ENCODE measurements around the gene IGFL2. TPM values are rescaled to one million over a fixed set of nuclear protein-coding genes. Genes with fewer than 3 reads are reported as not detected.
"Not testable (repeated sequence)": the region's sequence is repeated elsewhere in the genome, so short reads cannot be mapped to it uniquely, and the experiment has no call there.

Gene IGFL2
- total and polyA plus RNA-seq, 9 of the 15 experiments (the other 6 are each of a cell fraction or from before 2014, with no cell fraction given), result 0.42 to 1.7 (median 0.75) TPM; not detected in 2

DNA sequence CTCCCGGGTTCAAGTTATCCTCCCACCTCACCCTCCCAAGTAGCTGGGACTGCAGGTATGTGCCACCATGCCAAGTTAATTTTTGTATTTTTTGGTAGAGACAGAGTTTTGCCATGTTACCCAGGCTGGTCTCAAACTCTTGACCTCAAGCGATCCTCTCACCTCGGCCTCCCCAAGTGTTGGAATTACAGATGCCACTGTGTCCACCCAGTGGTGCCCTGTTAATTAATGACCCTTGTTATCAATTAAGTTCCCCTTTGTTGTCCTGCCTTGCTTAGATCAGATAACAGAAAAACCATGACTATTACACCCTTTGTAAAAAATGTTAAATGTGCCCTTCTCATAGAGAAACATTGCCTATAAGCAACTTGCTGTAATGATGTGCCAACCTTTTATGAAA, 47.1 kb downstream of the IGFL2 start (continued):
- 0 out of 2 replicates have a peak, but pooled peaks have one; percentile 36 for TF ChIP-seq SP1 (CRISPR knock-in tag; IDR thresholded peaks at IDR 0.05)

DNA sequence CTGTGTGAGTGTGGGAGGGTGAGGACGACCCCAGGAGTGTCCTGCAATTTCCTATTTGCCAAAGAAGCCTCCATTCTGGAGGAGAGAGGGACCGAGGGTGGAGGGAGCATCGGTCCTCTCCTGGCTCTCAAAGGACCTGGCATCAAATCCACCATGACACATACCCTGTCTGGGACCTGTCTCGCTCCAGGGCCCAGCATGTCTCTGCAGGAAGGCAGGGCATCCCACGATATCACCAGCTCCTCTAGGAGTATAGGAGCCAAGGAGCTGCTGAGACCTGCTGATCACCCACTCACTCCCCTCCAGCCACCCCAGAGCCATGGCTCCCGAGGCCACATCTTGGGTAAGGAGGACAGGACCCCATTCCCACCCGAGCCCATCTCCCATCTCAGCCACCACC, 47.9 kb downstream of the IGFL2 start:
- in situ Hi-C loops (cut with MboI); H4K20me1 ChIP-seq (replicated peaks; ENCODE audit: control insufficient read depth, insufficient read depth, low read length); H3K4me3 ChIP-seq; BruUV-seq (replicated peaks); H3K9me3 ChIP-seq (replicated peaks; ENCODE audit: control insufficient read depth, insufficient read depth, low read depth, low read length); ATAC-seq; CTCF ChIA-PET (ENCODE audit: low intra/inter-chr PET ratio); H2AFZ ChIP-seq (ENCODE audit: low read depth, low read length); H3K9ac ChIP-seq (ENCODE audit: insufficient read depth in 1 of 2, low read depth in 2 of 2, low read length in 2 of 2); POLR2A ChIA-PET; H3K4me2 ChIP-seq (ENCODE audit: insufficient read depth, low read length); H3K79me2 ChIP-seq (ENCODE audit: control insufficient read depth, insufficient read depth, low read length); H3K4me1 ChIP-seq (replicated peaks in 1 of 2; ENCODE audit: control insufficient read depth in 2 of 2, insufficient read depth in 2 of 2, low read length in 2 of 2); FAIRE-seq; DNase-seq (ENCODE audit: extremely low read depth in 1 of 4, low spot score in 3 of 4); H3K9me1 ChIP-seq (ENCODE audit: control insufficient read depth, insufficient read depth, low read length); intact Hi-C loops (cut with micrococcal nuclease); H3K27ac ChIP-seq (ENCODE audit: extremely low read depth, low read depth, low read length); H3K27me3 ChIP-seq (ENCODE audit: control insufficient read depth in 2 of 2, insufficient read depth in 2 of 2, low read length in 2 of 2); H3K36me3 ChIP-seq (ENCODE audit: control insufficient read depth, insufficient read depth, low read length): not testable (repeated sequence)
- WGBS (ENCODE audit: insufficient coverage, low coverage, missing lambda C conversion rate), result 14% methylated on average over 5 of the region's 7 CpGs

DNA sequence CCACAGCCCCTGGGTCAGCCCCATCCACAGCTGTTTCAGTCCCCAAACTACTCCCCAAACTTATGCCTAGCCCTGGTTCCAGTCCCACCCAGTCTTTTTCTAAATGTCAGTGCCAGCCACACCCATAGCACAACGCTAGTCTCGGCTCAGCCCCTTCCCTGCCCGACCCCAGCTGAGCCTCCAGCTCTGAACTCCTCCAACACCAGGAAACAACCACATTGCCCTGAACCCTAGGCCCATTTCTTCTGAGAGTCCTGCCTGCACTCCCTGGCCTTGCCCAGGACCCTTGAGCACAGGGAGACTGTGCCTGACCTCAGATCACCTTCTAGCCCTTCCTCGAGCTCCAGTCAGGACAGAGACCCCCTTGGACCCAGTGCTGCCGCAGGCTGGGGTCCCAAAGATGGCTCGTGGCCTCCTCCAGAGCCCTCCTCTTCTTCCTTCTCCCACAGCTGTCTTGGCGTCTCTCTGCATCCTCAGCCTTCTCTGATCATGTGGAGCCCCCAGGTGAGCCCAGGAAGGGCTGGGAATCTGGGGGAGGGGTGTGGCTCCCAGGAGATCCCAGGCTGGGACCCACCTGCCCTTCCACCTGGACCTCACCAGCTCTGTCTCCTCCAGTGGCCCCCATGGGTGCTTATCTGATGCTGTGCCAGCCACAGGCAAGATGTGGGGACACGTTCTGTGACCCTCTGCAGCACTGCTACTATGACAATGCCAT, 48.5 kb downstream of the IGFL2 start:
- H3K4me2 ChIP-seq (ENCODE audit: insufficient read depth, low read length), result no peak overlapping the region
- no peaks in the 10 kb centered on the region for H3K9me3 ChIP-seq (replicated peaks; ENCODE audit: control insufficient read depth, insufficient read depth, low read depth, low read length)
- peak overlapping the region in 1 of 2 experiments; percentile 65; a peak in 2 of 4 replicates for H3K9ac ChIP-seq (ENCODE audit: insufficient read depth in 1 of 2, low read depth in 2 of 2, low read length in 2 of 2)
- WGBS (ENCODE audit: insufficient coverage, low coverage, missing lambda C conversion rate), result 9% methylated on average over 7 of the region's 8 CpGs
- H3K4me1 ChIP-seq (replicated peaks in 1 of 2; ENCODE audit: control insufficient read depth in 2 of 2, insufficient read depth in 2 of 2, low read length in 2 of 2), result peaks cover 6 to 7% of the 10 kb centered on the region in 2 experiments; a peak in 4 of 5 replicates
- ATAC-seq, result no peak
- H3K4me3 ChIP-seq, result no peak overlapping the region
- no peak for FAIRE-seq
- H3K27ac ChIP-seq (ENCODE audit: extremely low read depth, low read depth, low read length), result no peak overlapping the region
- BruUV-seq (replicated peaks), result no TSS peak
- H3K36me3 ChIP-seq (ENCODE audit: control insufficient read depth, insufficient read depth, low read length), result no peaks in the 10 kb centered on the region
- H3K79me2 ChIP-seq (ENCODE audit: control insufficient read depth, insufficient read depth, low read length), result no peaks in the 10 kb centered on the region; the same call in 2 of the 3 replicates
- CTCF ChIA-PET (ENCODE audit: low intra/inter-chr PET ratio), result no interaction called here
- in situ Hi-C loops (cut with MboI) (no loop called here), intact Hi-C loops (cut with micrococcal nuclease) (no loop called here)
- H4K20me1 ChIP-seq (replicated peaks; ENCODE audit: control insufficient read depth, insufficient read depth, low read length), result no peaks in the 10 kb centered on the region
- POLR2A ChIA-PET, result no interaction called here
- no peak overlapping the region for H2AFZ ChIP-seq (ENCODE audit: low read depth, low read length)
- H3K27me3 ChIP-seq (ENCODE audit: control insufficient read depth in 2 of 2, insufficient read depth in 2 of 2, low read length in 2 of 2), result no peaks in the 10 kb centered on the region
- no peaks in the 10 kb centered on the region for H3K9me1 ChIP-seq (ENCODE audit: control insufficient read depth, insufficient read depth, low read length)
- no peak for DNase-seq (ENCODE audit: extremely low read depth in 1 of 4, low spot score in 3 of 4)
- 0 out of 2 replicates have a peak, but pooled peaks have one; percentile 35 for TF ChIP-seq ZNF583 (CRISPR knock-in tag; IDR thresholded peaks at IDR 0.05)
- peak; percentile 45; the same call in 1 of the 2 replicates for TF ChIP-seq PHB (CRISPR knock-in tag; IDR thresholded peaks at IDR 0.05)
- TF ChIP-seq ZNF444 (CRISPR knock-in tag; IDR thresholded peaks at IDR 0.05), result no peak; the same call in 1 of the 2 replicates
- TF ChIP-seq SLC30A9 (CRISPR knock-in tag; IDR thresholded peaks at IDR 0.05), result no peak
- no peak for TF ChIP-seq TSC22D4 (tag; IDR thresholded peaks at IDR 0.05)
- peak; percentile 51 for TF ChIP-seq KDM5B (IDR thresholded peaks at IDR 0.05; ENCODE audit: insufficient replicate concordance, low read depth, low read length)
- TF ChIP-seq ZBTB17 (CRISPR knock-in tag; IDR thresholded peaks at IDR 0.05), result peak; percentile 79
- peak; percentile 96 for TF ChIP-seq CAMTA2 (CRISPR knock-in tag; conservative IDR thresholded peaks at IDR 0.05)
- no peak for TF ChIP-seq E4F1 (CRISPR knock-in tag; IDR thresholded peaks at IDR 0.05; ENCODE audit: borderline replicate concordance)
- TF ChIP-seq, protein P1, sequence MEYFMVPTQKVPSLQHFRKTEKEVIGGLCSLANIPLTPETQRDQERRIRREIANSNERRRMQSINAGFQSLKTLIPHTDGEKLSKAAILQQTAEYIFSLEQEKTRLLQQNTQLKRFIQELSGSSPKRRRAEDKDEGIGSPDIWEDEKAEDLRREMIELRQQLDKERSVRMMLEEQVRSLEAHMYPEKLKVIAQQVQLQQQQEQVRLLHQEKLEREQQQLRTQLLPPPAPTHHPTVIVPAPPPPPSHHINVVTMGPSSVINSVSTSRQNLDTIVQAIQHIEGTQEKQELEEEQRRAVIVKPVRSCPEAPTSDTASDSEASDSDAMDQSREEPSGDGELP (CRISPR knock-in tag; IDR thresholded peaks at IDR 0.05; ENCODE audit: borderline replicate concordance), result peak; percentile 56; the same call in 1 of the 2 replicates

All from K562 (cell line).